HAP-1 (cell line): ENCODE measurements around the gene OOSP4A.

ENCODE experiments used
- DNase-seq, 2 experiments: peaks; one replicate each; pipeline ENCODE4 v3.0.0-alpha.2; 2016 to 2020; ENCODE audit warnings: low spot score in 2 of 2
- H3K27me3 ChIP-seq: fragments of 250-450 bp; sonication (Bioruptor Pico); 2 replicates; pipeline ENCODE4 v1.5.1; 2020; ENCODE audit warnings: low read depth, mild to moderate bottlenecking, moderate library complexity
- H3K36me3 ChIP-seq: fragments of 250-450 bp; sonication (Bioruptor Pico); replicated peaks from 2 replicates; pipeline ENCODE4 v1.5.1; 2020; ENCODE audit warnings: mild to moderate bottlenecking
- H3K4me1 ChIP-seq: fragments of 250-450 bp; sonication (Bioruptor Pico); 2 replicates; pipeline ENCODE4 v1.5.1; 2020; ENCODE audit warnings: mild to moderate bottlenecking
- H3K4me3 ChIP-seq: fragments of 250-450 bp; sonication (Bioruptor Pico); 2 replicates; pipeline ENCODE4 v1.5.1; 2020; ENCODE audit warnings: mild to moderate bottlenecking, moderate library complexity
- H3K9me3 ChIP-seq: fragments of 250-450 bp; sonication (Bioruptor Pico); 2 replicates; pipeline ENCODE4 v1.5.1; 2020; ENCODE audit warnings: mild to moderate bottlenecking, moderate library complexity
- in situ Hi-C: fragments of 300-500 bp; cut with MboI; formaldehyde crosslinking; loops from 3 replicates; pipeline ENCODE4 v1.14.3; 2020; ENCODE audit warnings: low sequenced_read_pairs, inconsistent platforms, mixed read lengths

Gene OOSP4A

DNA sequence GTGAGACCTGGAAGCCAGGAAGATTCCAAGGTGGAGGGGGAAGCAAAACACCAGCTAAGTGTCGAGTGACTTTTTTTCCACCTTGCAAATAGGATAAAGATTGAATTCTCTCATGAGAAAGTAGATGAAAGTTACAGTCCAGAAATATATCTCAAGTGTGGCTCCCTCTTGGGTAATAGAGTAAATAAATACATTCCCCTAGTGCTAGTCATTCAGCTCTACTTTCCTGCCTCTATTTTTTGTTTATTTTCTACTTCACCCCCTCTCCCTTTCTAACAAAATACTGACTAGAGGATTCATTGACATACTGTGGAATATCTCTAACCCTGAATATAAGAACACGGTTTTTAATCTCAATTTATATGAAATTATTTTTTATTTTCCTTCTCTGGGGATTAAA, 34.0 kb downstream of the OOSP4A start:
- in situ Hi-C loops: no loop called here
- Histone ChIP-seq H3K9me3 (no peaks in the 10 kb centered on the region), H3K36me3 (no peaks in the 10 kb centered on the region), H3K27me3 (no peaks in the 10 kb centered on the region), H3K4me3 (no peak overlapping the region), H3K4me1 (no peaks in the 10 kb centered on the region)
- no peak for DNase-seq

DNA sequence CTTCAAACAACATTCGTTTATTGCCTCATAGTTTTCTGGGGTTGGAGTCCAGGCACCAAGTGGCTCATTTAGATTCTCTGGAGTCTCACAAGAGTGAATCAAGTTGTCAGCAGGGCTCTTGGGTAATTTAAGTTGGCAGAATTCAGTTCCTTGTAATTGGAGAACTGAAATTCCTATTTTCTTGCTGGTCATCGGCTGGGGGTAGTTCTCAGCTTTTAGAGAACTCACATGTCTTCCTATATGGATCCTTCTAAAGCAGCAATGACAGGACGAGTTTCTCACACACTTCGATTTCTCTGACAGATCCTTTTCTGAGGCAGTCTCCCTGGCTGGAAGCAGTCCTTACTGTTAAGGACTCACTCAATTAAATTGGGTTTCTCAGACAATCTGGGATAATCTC, 35.9 kb downstream of the OOSP4A start:
- in situ Hi-C loops: no loop called here
- Histone ChIP-seq H3K9me3 (no peaks in the 10 kb centered on the region), H3K4me3 (no peak overlapping the region), H3K36me3 (no peaks in the 10 kb centered on the region), H3K4me1 (no peaks in the 10 kb centered on the region), H3K27me3 (no peaks in the 10 kb centered on the region)
- no peak for DNase-seq

DNA sequence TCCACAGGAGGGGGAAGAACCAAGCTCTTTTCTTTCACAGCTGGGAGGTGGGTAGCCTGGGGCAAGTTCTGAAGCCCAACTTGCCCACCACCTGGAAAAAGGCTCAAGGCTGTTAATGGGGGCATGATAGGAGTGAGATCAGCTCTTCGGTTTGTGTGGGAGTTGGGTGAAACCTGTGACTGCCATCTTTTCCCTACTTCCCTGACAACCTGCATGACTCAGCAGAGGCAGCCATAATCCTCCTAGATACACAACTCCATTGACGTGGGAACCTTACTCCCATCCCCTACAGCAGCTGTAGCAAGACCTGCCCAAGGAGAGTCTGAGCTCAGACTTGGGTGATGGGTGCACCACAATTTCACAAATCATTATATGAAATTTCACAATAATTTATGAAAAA, 39.9 kb downstream of the OOSP4A start:
- Histone ChIP-seq H3K9me3 (no peaks in the 10 kb centered on the region), H3K36me3 (no peaks in the 10 kb centered on the region), H3K4me3 (no peak overlapping the region), H3K27me3 (no peaks in the 10 kb centered on the region), H3K4me1 (no peaks in the 10 kb centered on the region)
- no peak for DNase-seq
- in situ Hi-C loops: no loop called here

DNA sequence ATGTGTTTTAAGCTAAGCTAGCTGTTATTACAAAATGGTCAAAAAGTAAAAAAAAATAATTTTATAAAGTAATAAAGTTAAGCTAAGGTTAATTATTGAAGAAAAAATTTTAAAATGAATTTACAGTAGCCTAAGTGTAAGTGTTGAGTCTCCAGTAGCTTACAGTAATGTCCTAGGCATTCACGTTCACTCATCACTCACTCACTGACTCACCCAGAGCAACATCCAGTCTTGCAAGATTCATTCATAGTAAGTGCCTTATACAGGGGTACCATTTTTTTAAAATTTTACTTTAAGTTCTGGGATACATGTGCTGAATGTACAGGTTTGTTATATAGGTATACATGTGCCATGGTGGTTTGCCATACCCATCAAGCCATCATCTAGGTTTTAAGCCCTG, 41.5 kb downstream of the OOSP4A start:
- H3K4me3 ChIP-seq: no peak overlapping the region
- H3K27me3 ChIP-seq: no peaks in the 10 kb centered on the region
- no peak for DNase-seq
- no peaks in the 10 kb centered on the region for H3K4me1 ChIP-seq
- H3K9me3 ChIP-seq: no peaks in the 10 kb centered on the region
- no peaks in the 10 kb centered on the region for H3K36me3 ChIP-seq
- in situ Hi-C loops: no loop called here

DNA sequence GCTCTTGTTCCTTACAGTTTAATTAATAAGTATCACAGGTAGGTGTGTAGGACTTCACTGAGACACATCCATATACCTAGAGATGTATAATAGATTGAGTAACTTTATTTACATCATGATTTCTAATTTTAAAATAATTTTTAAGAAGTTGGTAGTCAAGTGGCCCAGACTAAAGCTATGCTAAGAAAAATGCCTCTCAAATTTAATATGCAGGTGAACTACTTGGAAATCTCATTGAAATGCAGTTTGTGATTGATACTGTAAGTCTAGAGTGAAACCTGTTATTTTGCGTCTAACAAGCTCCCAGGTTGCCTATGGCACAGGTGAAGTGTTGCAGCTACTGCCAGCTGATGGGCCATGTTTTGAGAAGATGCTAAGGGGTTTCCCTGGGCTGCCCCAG, 53.0 kb downstream of the OOSP4A start, which contains the start of gene OOSP4B:
Gene OOSP4B (plus strand): TSS at position 301 of the 400 bp plus-strand sequence.
- Histone ChIP-seq H3K4me3 (no peak within 1 kb of the TSS), H3K27me3 (no peaks in the 10 kb centered on the region), H3K4me1 (peaks cover 6% of the 10 kb centered on the region; the same call in 1 of the 2 replicates), H3K36me3 (no peaks in the 10 kb centered on the region), H3K9me3 (no peaks in the 10 kb centered on the region)
- in situ Hi-C loops: no loop called here
- no peak for DNase-seq

DNA sequence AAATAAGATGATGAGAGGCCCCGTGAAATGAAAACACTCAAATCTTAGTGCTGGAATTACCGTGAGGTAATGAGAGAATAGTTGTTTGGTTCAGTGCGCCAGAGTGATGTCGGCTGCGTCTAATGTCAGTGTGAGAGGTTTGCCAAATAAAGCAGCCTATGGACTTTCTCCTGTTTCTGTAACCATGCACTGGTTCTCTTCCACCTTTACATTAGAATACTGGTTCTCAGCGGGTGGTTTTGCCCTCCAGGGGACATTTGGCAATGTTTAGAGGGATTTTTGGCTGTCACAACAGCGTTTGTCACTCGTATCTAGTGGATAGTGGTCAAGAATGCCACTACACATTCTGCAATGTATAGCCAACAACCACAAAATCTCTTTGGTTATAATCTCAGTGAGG, 54.2 kb downstream of the OOSP4A start:
- in situ Hi-C loops: no loop called here
- no peaks in the 10 kb centered on the region for H3K9me3 ChIP-seq
- H3K4me3 ChIP-seq: no peak overlapping the region
- no peak for DNase-seq
- no peaks in the 10 kb centered on the region for H3K36me3 ChIP-seq
- no peaks in the 10 kb centered on the region for H3K27me3 ChIP-seq
- peaks cover 6% of the 10 kb centered on the region; the same call in 1 of the 2 replicates for H3K4me1 ChIP-seq
